Muscle of leg (tissue), 11 donors: ENCODE results near the gene GPR160. TPM values are rescaled to one million over a fixed set of nuclear protein-coding genes. Genes with fewer than 3 reads are reported as not detected.
A peak's percentile ranks its signal among the peaks of the same experiment; 100 is the strongest.
"Not testable (repeated sequence)": the region's sequence is repeated elsewhere in the genome, so short reads cannot be mapped to it uniquely, and the experiment has no call there.

Experiments used
- DNase-seq: peaks from one replicate; pipeline ENCODE4 v3.0.0; 2013
- H3K27ac ChIP-seq: one replicate; pipeline ENCODE4 v1.5.1; 2013; ENCODE audit warnings: mild to moderate bottlenecking, low read length, control low read depth
- H3K27me3 ChIP-seq: one replicate; pipeline ENCODE4 v1.6.1; 2013; ENCODE audit warnings: low read length; ENCODE audit not compliant: control insufficient read depth, insufficient read depth
- H3K36me3 ChIP-seq: one replicate; pipeline ENCODE4 v1.6.1; 2013; ENCODE audit warnings: low read length; ENCODE audit not compliant: control insufficient read depth, insufficient read depth
- H3K4me1 ChIP-seq: one replicate; pipeline ENCODE4 v1.6.1; 2013; ENCODE audit warnings: low read length; ENCODE audit not compliant: control insufficient read depth, insufficient read depth
- H3K4me3 ChIP-seq: one replicate; pipeline ENCODE4 v1.5.1; 2013; ENCODE audit warnings: low read length, control low read depth
- H3K9me3 ChIP-seq: replicated peaks from 2 replicates; pipeline ENCODE4 v1.6.1; 2013; ENCODE audit warnings: low read depth, low read length; ENCODE audit not compliant: control insufficient read depth
- WGBS: methylation state at CpG from one replicate; pipeline ENCODE4 v1.1.5; 2013; ENCODE audit warnings: missing lambda C conversion rate; ENCODE audit not compliant: insufficient coverage; 5-methylcytosine and 5-hydroxymethylcytosine counted together
- polyA plus RNA-seq, 8 donors: library from polyadenylated mRNA; unstranded; fragments of 120-200 nt; gene quantifications; one replicate each; pipeline versions ENCODE4 v1.2.1 to v1.2.3, GENCODE V29; 2013; ENCODE audit warnings: inconsistent platforms in 1 of 8, low replicate concordance in 1 of 8; ENCODE audit not compliant: insufficient read length in 8 of 8, insufficient read depth in 1 of 8
- total RNA-seq: library from RNA; stranded (reverse); fragments of 120-200 nt; gene quantifications from one replicate; pipeline ENCODE4 v1.2.4, GENCODE V29; 2013

Gene GPR160
- total and polyA plus RNA-seq, 9 donors = 1.2 to 14.0 (median 2.8) TPM

DNA sequence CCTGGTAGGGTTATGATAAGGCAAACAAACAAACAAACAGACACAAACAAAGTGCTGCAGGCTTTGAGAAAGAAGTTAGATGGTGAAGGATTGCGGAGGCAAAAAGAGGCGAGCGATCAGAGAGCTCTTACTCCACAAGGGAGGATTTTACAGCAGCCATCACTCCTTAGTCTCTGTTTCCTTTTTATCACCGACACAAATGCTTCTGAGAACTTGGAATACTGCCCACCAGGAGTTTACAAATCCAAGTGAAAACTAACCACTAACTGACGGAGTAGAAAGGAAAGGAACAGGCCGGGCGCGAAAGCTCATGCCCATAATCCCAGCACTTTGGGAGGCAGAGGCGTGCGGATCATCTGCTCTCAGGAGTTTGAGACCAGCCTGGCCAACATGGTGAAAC lies 35.6 kb upstream of the GPR160 start:
- no peaks in the 10 kb centered on the region for H3K9me3 ChIP-seq
- H3K4me3 ChIP-seq = no peak overlapping the region
- H3K27ac ChIP-seq = peak overlapping the region; percentile 15
- no peaks in the 10 kb centered on the region for H3K4me1 ChIP-seq
- H3K27me3 ChIP-seq = no peaks in the 10 kb centered on the region
- 88% methylated on average over 3 of the region's 10 CpGs for WGBS
- peak; percentile 6 for DNase-seq
- no peaks in the 10 kb centered on the region for H3K36me3 ChIP-seq

GRCh38 chr3:170002879-170003278 lies 34.9 kb upstream of the GPR160 start:
- WGBS = no CpG with 5 or more reads among the region's 1 CpG
- no peaks in the 10 kb centered on the region for H3K27me3 ChIP-seq
- H3K4me1 ChIP-seq = no peaks in the 10 kb centered on the region
- H3K27ac ChIP-seq = peak overlapping the region; percentile 48
- H3K36me3 ChIP-seq = no peaks in the 10 kb centered on the region
- no peaks in the 10 kb centered on the region for H3K9me3 ChIP-seq
- peak; percentile 10 for DNase-seq
- H3K4me3 ChIP-seq = no peak overlapping the region

GRCh38 chr3:170003881-170004356 lies 33.9 kb upstream of the GPR160 start:
- WGBS = 86% methylated on average over 1 of the region's 2 CpGs
- DNase-seq = no peak

GRCh38 chr3:170007031-170007663 lies 30.6 kb upstream of the GPR160 start:
- Histone ChIP-seq H3K4me3 (no peak overlapping the region), H3K27ac (no peak overlapping the region), H3K27me3 (no peaks in the 10 kb centered on the region), H3K36me3 (no peaks in the 10 kb centered on the region), H3K4me1 (no peaks in the 10 kb centered on the region), H3K9me3 (no peaks in the 10 kb centered on the region)
- DNase-seq = peak; percentile 20
- WGBS = 54% methylated on average over 4 of the region's 7 CpGs

More at GRCh38 chr3:170003881-170004356, 33.9 kb upstream of the GPR160 start:
- Histone ChIP-seq H3K4me1 (no peaks in the 10 kb centered on the region), H3K4me3 (no peak overlapping the region), H3K36me3 (no peaks in the 10 kb centered on the region), H3K27me3 (no peaks in the 10 kb centered on the region), H3K9me3 (no peaks in the 10 kb centered on the region), H3K27ac (no peak overlapping the region)

GRCh38 chr3:170010498-170010897 lies 27.3 kb upstream of the GPR160 start:
- no peaks in the 10 kb centered on the region for H3K27me3 ChIP-seq
- H3K4me3 ChIP-seq = no peak overlapping the region
- no peak overlapping the region for H3K27ac ChIP-seq
- H3K9me3 ChIP-seq = no peaks in the 10 kb centered on the region
- H3K36me3 ChIP-seq = no peaks in the 10 kb centered on the region
- 93% methylated on average over 3 of the region's 4 CpGs for WGBS
- DNase-seq = no peak
- no peaks in the 10 kb centered on the region for H3K4me1 ChIP-seq

DNA sequence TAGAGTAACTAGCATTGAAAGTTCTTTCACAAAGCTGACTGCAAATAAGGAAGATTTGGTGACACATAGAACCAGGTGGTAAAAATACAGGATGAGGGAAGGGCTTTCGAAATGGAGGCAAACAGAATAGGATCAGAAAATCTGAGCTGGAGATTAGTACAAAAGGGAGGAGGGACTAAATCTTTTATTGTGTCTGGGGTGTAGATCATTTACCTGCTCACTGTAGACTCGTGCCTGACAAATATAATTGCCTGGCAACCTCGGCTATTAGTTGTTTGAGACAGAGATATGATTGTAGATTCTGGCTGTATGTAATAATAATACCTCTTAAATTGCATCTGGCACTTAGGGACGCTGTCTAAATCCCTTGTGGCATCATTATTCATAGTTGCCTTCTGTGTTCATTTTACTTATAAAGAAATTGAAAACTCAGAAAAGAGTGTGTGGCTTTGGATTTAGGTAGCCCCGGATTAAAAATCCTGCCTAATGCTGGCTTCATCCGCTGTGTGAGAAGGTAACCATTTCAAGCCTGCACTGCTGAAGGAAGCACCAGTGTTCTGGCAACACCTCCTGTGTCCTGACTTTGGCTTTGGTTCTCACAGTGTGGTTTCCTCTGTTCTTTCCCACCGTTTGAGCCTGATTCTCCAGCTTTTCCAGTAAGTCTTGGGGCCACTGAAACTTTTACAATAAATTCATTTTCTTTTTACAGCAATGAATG lies 25.0 kb upstream of the GPR160 start:
- no peaks in the 10 kb centered on the region for H3K36me3 ChIP-seq
- H3K9me3 ChIP-seq = no peaks in the 10 kb centered on the region
- no peak overlapping the region for H3K4me3 ChIP-seq
- no peaks in the 10 kb centered on the region for H3K4me1 ChIP-seq
- H3K27me3 ChIP-seq = no peaks in the 10 kb centered on the region
- no peak for DNase-seq
- no peak overlapping the region for H3K27ac ChIP-seq
- 49% methylated on average over 4 of the region's 7 CpGs for WGBS

DNA sequence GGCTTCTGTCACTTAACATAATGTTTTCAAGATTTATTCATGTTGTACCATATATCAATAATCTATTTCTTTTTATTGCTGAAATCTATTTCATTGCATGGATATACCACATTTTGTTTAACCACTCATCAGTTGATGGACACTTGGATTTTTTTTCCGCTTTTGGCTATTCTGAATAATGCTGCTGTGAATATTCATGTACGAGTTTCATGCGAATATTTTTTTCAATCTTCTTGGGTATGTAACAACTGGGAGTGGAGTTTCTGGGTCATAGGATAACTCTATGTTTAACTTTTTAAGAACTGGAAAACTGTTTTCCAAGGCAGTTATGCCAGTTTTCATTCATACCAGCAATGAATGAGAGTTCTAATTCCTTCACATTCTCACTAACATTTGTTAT lies 21.7 kb upstream of the GPR160 start:
- WGBS = no CpG with 5 or more reads among the region's 3 CpGs
- H3K4me3 ChIP-seq = no peak overlapping the region
- DNase-seq = no peak

GRCh38 chr3:170019306-170019705 lies 18.5 kb upstream of the GPR160 start:
- WGBS = no CpG with 5 or more reads among the region's 4 CpGs
- not testable (repeated sequence) for H3K36me3 ChIP-seq, H3K27me3 ChIP-seq, H3K4me3 ChIP-seq, DNase-seq, H3K4me1 ChIP-seq, H3K27ac ChIP-seq, H3K9me3 ChIP-seq

More for the DNA sequence above, 21.7 kb upstream of the GPR160 start:
- Histone ChIP-seq H3K4me1 (no peaks in the 10 kb centered on the region), H3K27ac (no peak overlapping the region), H3K27me3 (no peaks in the 10 kb centered on the region), H3K9me3 (no peaks in the 10 kb centered on the region), H3K36me3 (no peaks in the 10 kb centered on the region)

- Histone ChIP-seq H3K27ac (no peak overlapping the region), H3K4me3 (no peak overlapping the region), H3K4me1 (no peaks in the 10 kb centered on the region), H3K9me3 (no peaks in the 10 kb centered on the region), H3K27me3 (no peaks in the 10 kb centered on the region), H3K36me3 (no peaks in the 10 kb centered on the region)
- WGBS = 83% methylated on average over 1 of the region's 3 CpGs
- DNase-seq = no peak
Observed at GRCh38 chr3:170021083-170021482, 16.7 kb upstream of the GPR160 start.

- no peak for DNase-seq
- no CpG with 5 or more reads among the region's 4 CpGs for WGBS
- Histone ChIP-seq H3K4me3 (no peak overlapping the region), H3K36me3 (no peaks in the 10 kb centered on the region), H3K27ac (no peak overlapping the region), H3K27me3 (no peaks in the 10 kb centered on the region), H3K4me1 (no peaks in the 10 kb centered on the region), H3K9me3 (no peaks in the 10 kb centered on the region)
Observed at GRCh38 chr3:170022336-170022735, 15.5 kb upstream of the GPR160 start.
